ENCODE measurements around the gene USP4. TPM values are rescaled to one million over a fixed set of nuclear protein-coding genes. Genes with fewer than 3 reads are reported as not detected.
"Not testable (repeated sequence)": the region's sequence is repeated elsewhere in the genome, so short reads cannot be mapped to it uniquely, and the experiment has no call there.

Gene USP4
- total and polyA plus RNA-seq, 2 experiments from 2014 or later: 20.1 to 26.5 TPM

DNA sequence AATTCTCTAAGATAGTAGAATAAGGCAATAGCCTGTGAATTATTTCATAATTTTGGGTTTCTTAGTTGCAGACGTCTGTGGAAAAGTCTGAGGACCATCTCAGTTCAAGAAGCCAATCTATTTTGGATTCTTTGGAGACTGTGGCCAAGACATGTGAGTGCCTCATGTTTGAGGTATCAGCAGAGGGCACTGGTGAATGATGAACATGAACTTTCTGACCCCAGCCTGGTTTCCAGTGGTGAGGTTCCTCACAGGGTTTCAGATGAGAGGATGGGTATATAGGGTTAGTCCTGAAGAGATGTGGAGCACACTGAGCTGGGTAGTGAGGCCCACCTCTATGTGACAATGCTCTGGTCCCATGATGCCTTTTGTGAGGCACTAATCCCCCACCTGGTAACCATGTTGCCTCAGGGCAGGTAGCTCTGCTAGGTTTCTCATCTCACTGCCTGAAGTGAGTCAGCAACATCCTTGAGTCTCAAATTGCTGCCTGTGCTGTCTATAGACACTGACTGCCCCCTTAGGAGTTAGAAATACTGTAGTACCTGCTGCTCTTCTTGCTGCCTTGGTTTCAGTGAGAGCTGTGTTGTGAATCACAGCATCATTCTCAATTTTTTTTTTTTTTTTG is 95.2 kb downstream of the USP4 start:
- Histone ChIP-seq H3K4me2 (no peak overlapping the region), H2AFZ (no peak overlapping the region)

GRCh38 chr3:49240091-49240490 is 99.8 kb downstream of the USP4 start:
- peaks cover 14% of the 10 kb centered on the region for H3K4me1 ChIP-seq (ENCODE audit: insufficient read depth)
- not testable (repeated sequence) for H3K4me3 ChIP-seq; DNase-seq (ENCODE audit: low spot score); H3K27me3 ChIP-seq; H3K4me2 ChIP-seq; H2AFZ ChIP-seq; H3K79me2 ChIP-seq; H3K9me3 ChIP-seq (ENCODE audit: low read depth); H3K36me3 ChIP-seq (replicated peaks; ENCODE audit: insufficient read depth, low read depth); H3K27ac ChIP-seq; H4K20me1 ChIP-seq (ENCODE audit: insufficient read depth, poor library complexity, severe bottlenecking); H3K9me2 ChIP-seq (replicated peaks; ENCODE audit: insufficient read depth)
- WGBS (ENCODE audit: low lambda C conversion rate, missing lambda C conversion rate): 95% methylated on average over 11 of the region's 11 CpGs

More for the DNA sequence above, 95.2 kb downstream of the USP4 start:
- Histone ChIP-seq H3K27me3 (no peaks in the 10 kb centered on the region), H3K36me3 (replicated peaks; ENCODE audit: insufficient read depth, low read depth) (no peaks in the 10 kb centered on the region), H3K9me3 (ENCODE audit: low read depth) (no peaks in the 10 kb centered on the region), H3K4me3 (no peak overlapping the region), H3K27ac (no peak overlapping the region), H3K79me2 (no peaks in the 10 kb centered on the region), H3K4me1 (ENCODE audit: insufficient read depth) (peaks cover under 1% of the 10 kb centered on the region), H3K9me2 (replicated peaks; ENCODE audit: insufficient read depth) (no peaks in the 10 kb centered on the region), H4K20me1 (ENCODE audit: insufficient read depth, poor library complexity, severe bottlenecking) (no peaks in the 10 kb centered on the region)
- TF ChIP-seq EZH2phosphoT487 (IDR thresholded peaks at IDR 0.05; ENCODE audit: low read depth, severe bottlenecking, unreplicated experiment) (no peak), EZH2 (IDR thresholded peaks at IDR 0.05; ENCODE audit: borderline replicate concordance) (no peak)
- TF ChIP-seq, protein P1, sequence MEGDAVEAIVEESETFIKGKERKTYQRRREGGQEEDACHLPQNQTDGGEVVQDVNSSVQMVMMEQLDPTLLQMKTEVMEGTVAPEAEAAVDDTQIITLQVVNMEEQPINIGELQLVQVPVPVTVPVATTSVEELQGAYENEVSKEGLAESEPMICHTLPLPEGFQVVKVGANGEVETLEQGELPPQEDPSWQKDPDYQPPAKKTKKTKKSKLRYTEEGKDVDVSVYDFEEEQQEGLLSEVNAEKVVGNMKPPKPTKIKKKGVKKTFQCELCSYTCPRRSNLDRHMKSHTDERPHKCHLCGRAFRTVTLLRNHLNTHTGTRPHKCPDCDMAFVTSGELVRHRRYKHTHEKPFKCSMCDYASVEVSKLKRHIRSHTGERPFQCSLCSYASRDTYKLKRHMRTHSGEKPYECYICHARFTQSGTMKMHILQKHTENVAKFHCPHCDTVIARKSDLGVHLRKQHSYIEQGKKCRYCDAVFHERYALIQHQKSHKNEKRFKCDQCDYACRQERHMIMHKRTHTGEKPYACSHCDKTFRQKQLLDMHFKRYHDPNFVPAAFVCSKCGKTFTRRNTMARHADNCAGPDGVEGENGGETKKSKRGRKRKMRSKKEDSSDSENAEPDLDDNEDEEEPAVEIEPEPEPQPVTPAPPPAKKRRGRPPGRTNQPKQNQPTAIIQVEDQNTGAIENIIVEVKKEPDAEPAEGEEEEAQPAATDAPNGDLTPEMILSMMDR (IDR thresholded peaks at IDR 0.05; ENCODE audit: poor library complexity): no peak
- 73% methylated on average over 1 of the region's 1 CpG for WGBS (ENCODE audit: low lambda C conversion rate, missing lambda C conversion rate)
- DNase-seq (ENCODE audit: low spot score): no peak

- peak; percentile 89 for DNase-seq (ENCODE audit: low spot score)
- WGBS (ENCODE audit: low lambda C conversion rate, missing lambda C conversion rate): 49% methylated on average over 9 of the region's 9 CpGs
- H3K4me2 ChIP-seq: peak overlapping the region; percentile 38
Observed at GRCh38 chr3:49238274-49239127, 101.4 kb downstream of the USP4 start.

More at GRCh38 chr3:49238274-49239127, 101.4 kb downstream of the USP4 start:
- no peak overlapping the region for H2AFZ ChIP-seq
- TF ChIP-seq, protein P1 (IDR thresholded peaks at IDR 0.05; ENCODE audit: poor library complexity): no peak
- no peak for TF ChIP-seq EZH2 (IDR thresholded peaks at IDR 0.05; ENCODE audit: borderline replicate concordance)
- no peak for TF ChIP-seq EZH2phosphoT487 (IDR thresholded peaks at IDR 0.05; ENCODE audit: low read depth, severe bottlenecking, unreplicated experiment)
- H3K4me3 ChIP-seq: no peak overlapping the region
- no peaks in the 10 kb centered on the region for H4K20me1 ChIP-seq (ENCODE audit: insufficient read depth, poor library complexity, severe bottlenecking)
- H3K36me3 ChIP-seq (replicated peaks; ENCODE audit: insufficient read depth, low read depth): no peaks in the 10 kb centered on the region
- H3K79me2 ChIP-seq: no peaks in the 10 kb centered on the region
- H3K27me3 ChIP-seq: no peaks in the 10 kb centered on the region
- H3K9me2 ChIP-seq (replicated peaks; ENCODE audit: insufficient read depth): no peaks in the 10 kb centered on the region
- peaks cover 14% of the 10 kb centered on the region for H3K4me1 ChIP-seq (ENCODE audit: insufficient read depth)
- H3K9me3 ChIP-seq (ENCODE audit: low read depth): no peaks in the 10 kb centered on the region
- peak overlapping the region; percentile 88 for H3K27ac ChIP-seq
